GM13976 (cell line): Measurements from ENCODE around the gene WDR55.
A peak's percentile ranks its signal among the peaks of the same experiment; 100 is the strongest.
"Not testable (repeated sequence)": the region's sequence is repeated elsewhere in the genome, so short reads cannot be mapped to it uniquely, and the experiment has no call there.

Experiments
- DNase-seq: peaks from one replicate; pipeline ENCODE4 v3.0.0; 2012; ENCODE audit warnings: low spot score
- in situ Hi-C: fragments of 300-500 bp; cut with MboI; formaldehyde crosslinking; loops from one replicate; pipeline ENCODE4 v1.12.0; 2022; ENCODE audit warnings: low sequenced_read_pairs, mixed read lengths, inconsistent platforms; ENCODE audit not compliant: unreplicated experiment
- TF ChIP-seq, protein P1 (sequence below): IDR thresholded peaks from 2 replicates; pipeline ENCODE4 v1.5.1; 2012; ENCODE audit warnings: borderline replicate concordance, mild to moderate bottlenecking; ENCODE audit not compliant: insufficient read depth; ENCODE audit errors: extremely low read depth, missing control alignments, control extremely low read depth

Gene WDR55

GRCh38 chr5:140664359-140665119, at the start of gene WDR55:
WDR55 (plus strand) TSS chr5:140664904; CDS start chr5:140664913, 9 bp downstream.
- DNase-seq: peak; percentile 95
- in situ Hi-C loops: no loop called here
- TF ChIP-seq, protein P1, sequence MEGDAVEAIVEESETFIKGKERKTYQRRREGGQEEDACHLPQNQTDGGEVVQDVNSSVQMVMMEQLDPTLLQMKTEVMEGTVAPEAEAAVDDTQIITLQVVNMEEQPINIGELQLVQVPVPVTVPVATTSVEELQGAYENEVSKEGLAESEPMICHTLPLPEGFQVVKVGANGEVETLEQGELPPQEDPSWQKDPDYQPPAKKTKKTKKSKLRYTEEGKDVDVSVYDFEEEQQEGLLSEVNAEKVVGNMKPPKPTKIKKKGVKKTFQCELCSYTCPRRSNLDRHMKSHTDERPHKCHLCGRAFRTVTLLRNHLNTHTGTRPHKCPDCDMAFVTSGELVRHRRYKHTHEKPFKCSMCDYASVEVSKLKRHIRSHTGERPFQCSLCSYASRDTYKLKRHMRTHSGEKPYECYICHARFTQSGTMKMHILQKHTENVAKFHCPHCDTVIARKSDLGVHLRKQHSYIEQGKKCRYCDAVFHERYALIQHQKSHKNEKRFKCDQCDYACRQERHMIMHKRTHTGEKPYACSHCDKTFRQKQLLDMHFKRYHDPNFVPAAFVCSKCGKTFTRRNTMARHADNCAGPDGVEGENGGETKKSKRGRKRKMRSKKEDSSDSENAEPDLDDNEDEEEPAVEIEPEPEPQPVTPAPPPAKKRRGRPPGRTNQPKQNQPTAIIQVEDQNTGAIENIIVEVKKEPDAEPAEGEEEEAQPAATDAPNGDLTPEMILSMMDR: no peak

GRCh38 chr5:140622301-140622700, 42.4 kb upstream of the WDR55 start:
- TF ChIP-seq, protein P1: no peak
- in situ Hi-C loops: no loop called here
- DNase-seq: no peak

DNA sequence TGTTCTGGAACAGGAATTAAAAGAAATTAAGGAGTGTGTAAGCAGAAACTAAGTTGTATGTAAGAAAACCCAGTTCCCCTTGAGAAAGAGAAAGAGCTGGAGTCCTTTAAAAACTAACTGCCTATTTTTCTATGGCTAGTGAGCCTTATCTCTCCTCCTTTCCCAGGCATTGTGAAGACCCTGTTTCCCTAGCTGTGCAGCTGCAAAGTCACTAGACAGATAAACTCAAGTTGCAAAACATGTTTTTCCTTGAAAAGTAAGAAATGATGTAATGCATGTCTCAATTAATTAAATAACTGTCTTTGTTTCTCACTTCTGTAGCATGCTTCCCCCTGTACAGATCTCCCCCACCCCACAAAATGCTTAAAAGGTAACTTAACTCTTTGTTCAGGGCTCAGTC, 41.6 kb upstream of the WDR55 start:
- in situ Hi-C loops, DNase-seq: not testable (repeated sequence)

DNA sequence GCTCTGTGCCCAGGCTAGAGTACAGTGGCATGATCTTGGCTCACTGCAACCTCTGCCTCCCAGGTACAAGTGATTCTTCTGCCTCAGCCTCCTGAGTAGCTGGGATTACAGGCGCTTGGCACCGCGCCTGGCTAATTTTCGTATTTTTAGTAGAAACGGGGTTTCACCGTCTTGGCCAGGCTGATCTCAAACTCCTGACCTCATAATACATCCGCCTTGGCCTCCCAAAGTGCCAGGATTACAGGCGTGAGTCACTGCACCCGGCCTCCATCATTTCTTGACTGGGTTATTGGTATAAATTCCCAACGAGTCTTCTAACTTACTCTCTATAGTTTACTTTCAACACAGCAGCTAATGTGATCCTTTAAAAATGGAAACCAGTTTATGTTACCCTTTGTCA, 39.8 kb upstream of the WDR55 start:
- in situ Hi-C loops, DNase-seq: not testable (repeated sequence)

- TF ChIP-seq, protein P1: no peak
- in situ Hi-C loops: no loop called here
- DNase-seq: no peak
These were observed 36.7 kb upstream of the WDR55 start for GRCh38 chr5:140627972-140628371.

GRCh38 chr5:140628711-140629110, 36.0 kb upstream of the WDR55 start:
- TF ChIP-seq, protein P1: no peak
- in situ Hi-C loops: no loop called here
- no peak for DNase-seq

- TF ChIP-seq, protein P1: no peak
- in situ Hi-C loops: loop anchor here (5.0 kb wide), 1 partner anchor 263 kb away; no protein-coding TSS in a partner anchor
- no peak for DNase-seq
These were observed 34.2 kb upstream of the WDR55 start for GRCh38 chr5:140630292-140631035.
